Endodermal cell (in vitro differentiated cells): ENCODE data around the gene TMA7B. TPM values are rescaled to one million over a fixed set of nuclear protein-coding genes. Genes with fewer than 3 reads are reported as not detected.

Experiments
- DNase-seq: peaks from one replicate; pipeline ENCODE4 v3.0.0-alpha.2; 2017
- H3K27ac ChIP-seq: 2 replicates; pipeline ENCODE4 v1.5.1; 2013; ENCODE audit warnings: mild to moderate bottlenecking, low read depth, low read length, moderate library complexity
- H3K27me3 ChIP-seq: 2 replicates; pipeline ENCODE4 v1.6.1; 2013; ENCODE audit warnings: mild to moderate bottlenecking, low read length, moderate library complexity; ENCODE audit not compliant: insufficient read depth, control insufficient read depth, poor library complexity, severe bottlenecking
- H3K36me3 ChIP-seq: 2 replicates; pipeline ENCODE4 v1.7.0; 2013; ENCODE audit warnings: mild to moderate bottlenecking, low read length, moderate library complexity; ENCODE audit not compliant: control insufficient read depth, insufficient read depth
- H3K4me1 ChIP-seq: one replicate; pipeline ENCODE4 v1.7.0; 2013; ENCODE audit warnings: low read length; ENCODE audit not compliant: control insufficient read depth, insufficient read depth
- H3K4me3 ChIP-seq: 2 replicates; pipeline ENCODE4 v1.5.1; 2013; ENCODE audit warnings: mild to moderate bottlenecking, low read length, moderate library complexity
- H3K9ac ChIP-seq: 2 replicates; pipeline ENCODE4 v1.6.1; 2013; ENCODE audit warnings: mild to moderate bottlenecking, low read length, moderate library complexity; ENCODE audit not compliant: poor library complexity, severe bottlenecking; ENCODE audit errors: extremely low read depth
- H3K9me3 ChIP-seq: 2 replicates; pipeline ENCODE4 v1.6.1; 2013; ENCODE audit warnings: mild to moderate bottlenecking, low read length, moderate library complexity; ENCODE audit not compliant: control insufficient read depth
- H3K27ac Mint-ChIP-seq: 2 replicates; pipeline ENCODE4 v1.8.0; 2020; ENCODE audit warnings: mixed read lengths
- H3K27me3 Mint-ChIP-seq: 2 replicates; pipeline ENCODE4 v1.8.0; 2021; ENCODE audit warnings: mild to moderate bottlenecking, mixed read lengths; ENCODE audit not compliant: insufficient read depth
- H3K36me3 Mint-ChIP-seq: 2 replicates; pipeline ENCODE4 v1.8.0; 2020; ENCODE audit warnings: low read depth, mixed read lengths
- H3K4me1 Mint-ChIP-seq: 2 replicates; pipeline ENCODE4 v1.8.0; 2020; ENCODE audit warnings: mixed read lengths
- H3K4me3 Mint-ChIP-seq: 2 replicates; pipeline ENCODE4 v1.8.0; 2020; ENCODE audit warnings: mild to moderate bottlenecking, moderate library complexity, mixed read lengths
- H3K9me3 Mint-ChIP-seq: 2 replicates; pipeline ENCODE4 v1.8.0; 2020; ENCODE audit warnings: mild to moderate bottlenecking, mixed read lengths
- CTCF ChIP-seq: fragments of 200-600 bp; sonication (generic); conservative IDR thresholded peaks from 2 replicates; pipeline ENCODE4 v1.5.0; 2021; ENCODE audit warnings: antibody characterized with exemption, mild to moderate bottlenecking
- WGBS, 2 experiments: methylation state at CpG; one replicate each; pipeline versions ENCODE4 v1.1.5 to v1.1.7; 2013; ENCODE audit warnings: missing lambda C conversion rate in 2 of 2, mixed read lengths in 1 of 2; ENCODE audit not compliant: insufficient coverage in 1 of 2, insufficient read length in 1 of 2; 5-methylcytosine and 5-hydroxymethylcytosine counted together
- total RNA-seq, 2 donors: library from RNA; stranded (reverse); fragmentation: NEBNext Ultra II Directional in 1 of 2; extraction: Animal tissue kit (Norgen Biotek cat#: 25700) in 1 of 2; gene quantifications; 2 replicates in 1 of 2; 3 replicates in 1 of 2; pipeline ENCODE4 v1.2.1, GENCODE V29; 2021

Gene TMA7B
- total RNA-seq, 2 donors from 2014 or later = not detected

- Histone ChIP-seq H3K9me3 (no peaks in the 10 kb centered on the region), H3K27ac (no peak overlapping the region), H3K9ac (no peak overlapping the region), H3K4me3 (no peak overlapping the region), H3K4me1 (peaks cover 10% of the 10 kb centered on the region), H3K27me3 (no peaks in the 10 kb centered on the region), H3K36me3 (no peaks in the 10 kb centered on the region)
- Mint-ChIP-seq H3K4me3 (no peak overlapping the region), H3K4me1 (peaks cover 37% of the 10 kb centered on the region), H3K36me3 (no peaks in the 10 kb centered on the region), H3K27ac (no peak overlapping the region), H3K27me3 (no peaks in the 10 kb centered on the region), H3K9me3 (no peaks in the 10 kb centered on the region)
- DNase-seq = no peak
- TF ChIP-seq CTCF = no peak
- 83 to 90% methylated on average over 2 of the region's 2 CpGs for WGBS, 2 experiments
Observed at GRCh38 chr22:39931251-39931650, 28.9 kb upstream of the TMA7B start.

GRCh38 chr22:39932166-39932565 lies 28.0 kb upstream of the TMA7B start:
- Histone ChIP-seq H3K4me3 (no peak overlapping the region), H3K4me1 (peaks cover 10% of the 10 kb centered on the region), H3K36me3 (no peaks in the 10 kb centered on the region), H3K27ac (no peak overlapping the region), H3K27me3 (no peaks in the 10 kb centered on the region), H3K9me3 (no peaks in the 10 kb centered on the region), H3K9ac (no peak overlapping the region)
- no peaks in the 10 kb centered on the region for H3K9me3 Mint-ChIP-seq
- no peak for DNase-seq
- H3K4me3 Mint-ChIP-seq = no peak overlapping the region
- H3K4me1 Mint-ChIP-seq = peaks cover 39% of the 10 kb centered on the region
- no peak for TF ChIP-seq CTCF
- no peaks in the 10 kb centered on the region for H3K27me3 Mint-ChIP-seq
- H3K27ac Mint-ChIP-seq = no peak overlapping the region
- 88% methylated on average over 2 of the region's 2 CpGs; no CpG with 5 or more reads in 1 of the 2 experiments for WGBS, 2 experiments
- H3K36me3 Mint-ChIP-seq = no peaks in the 10 kb centered on the region

GRCh38 chr22:39932918-39933649 lies 27.1 kb upstream of the TMA7B start:
- DNase-seq = peak; percentile 91
- WGBS, 2 experiments = 66 to 77% methylated on average over 5 to 7 of the region's 7 CpGs
- no peaks in the 10 kb centered on the region for H3K36me3 ChIP-seq
- no peak overlapping the region for H3K4me3 Mint-ChIP-seq
- no peak overlapping the region for H3K27ac Mint-ChIP-seq
- peaks cover 36% of the 10 kb centered on the region for H3K4me1 Mint-ChIP-seq
- no peak overlapping the region for H3K27ac ChIP-seq
- H3K9me3 Mint-ChIP-seq = no peaks in the 10 kb centered on the region
- TF ChIP-seq CTCF = peak; percentile 98
- H3K27me3 ChIP-seq = no peaks in the 10 kb centered on the region
- peaks cover 8% of the 10 kb centered on the region for H3K4me1 ChIP-seq
- H3K4me3 ChIP-seq = no peak overlapping the region
- H3K36me3 Mint-ChIP-seq = no peaks in the 10 kb centered on the region
- H3K27me3 Mint-ChIP-seq = no peaks in the 10 kb centered on the region
- H3K9ac ChIP-seq = no peak overlapping the region
- no peaks in the 10 kb centered on the region for H3K9me3 ChIP-seq
